ENCODE results near the gene RELL2.

DNA sequence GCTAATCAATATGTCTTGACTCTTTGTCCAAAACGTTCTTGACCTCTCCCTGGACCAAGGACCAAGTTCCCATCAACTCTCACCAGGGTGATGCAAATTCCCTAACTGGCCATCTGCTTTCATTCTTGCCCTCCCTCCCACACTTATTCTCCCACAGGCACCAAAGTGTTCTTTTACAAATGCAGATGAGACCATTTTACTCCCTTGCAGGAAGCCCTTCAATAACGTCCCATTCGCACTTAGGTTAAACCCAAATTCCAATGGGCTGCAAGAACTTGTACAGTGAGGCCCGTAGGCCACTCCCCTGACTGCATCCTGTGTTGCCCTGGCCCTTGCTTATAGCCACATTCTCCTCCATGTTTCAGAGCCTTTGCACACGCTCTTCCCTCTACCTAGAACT, 38.0 kb downstream of the RELL2 start:
- TF ChIP-seq CTCF (IDR thresholded peaks at IDR 0.05 in 8 of 11, conservative IDR thresholded peaks at IDR 0.05 in 3 of 11) (no peak), POLR2A (IDR thresholded peaks at IDR 0.05) (no peak)
